WERI-Rb-1 (cell line): ENCODE results near the gene MRPL49.
A peak's percentile ranks its signal among the peaks of the same experiment; 100 is the strongest.

Experiments used
- DNase-seq: peaks from one replicate; pipeline ENCODE4 v3.0.0-alpha.2; 2020
- H3K27ac ChIP-seq: fragments of 250-450 bp; sonication (Bioruptor Pico); 2 replicates; pipeline ENCODE4 v1.5.1; 2020; ENCODE audit warnings: mild to moderate bottlenecking, moderate library complexity
- H3K27me3 ChIP-seq: fragments of 250-450 bp; sonication (Bioruptor Pico); 2 replicates; pipeline ENCODE4 v1.5.1; 2021; ENCODE audit warnings: mild to moderate bottlenecking, low read depth, moderate library complexity; ENCODE audit not compliant: insufficient read depth, severe bottlenecking
- H3K36me3 ChIP-seq: fragments of 250-450 bp; sonication (Bioruptor Pico); 2 replicates; pipeline ENCODE4 v1.5.1; 2020; ENCODE audit warnings: mild to moderate bottlenecking, moderate library complexity
- H3K4me3 ChIP-seq: 2 replicates; pipeline ENCODE4 v1.5.1; 2011; ENCODE audit warnings: low read depth, mild to moderate bottlenecking, control low read depth, low read length
- H3K9me3 ChIP-seq: fragments of 250-450 bp; sonication (Bioruptor Pico); 2 replicates; pipeline ENCODE4 v1.5.1; 2021; ENCODE audit warnings: mild to moderate bottlenecking, moderate library complexity; ENCODE audit not compliant: severe bottlenecking
- TF ChIP-seq, protein P1 (sequence below): IDR thresholded peaks from 2 replicates; pipeline ENCODE4 v1.5.1; 2011; ENCODE audit warnings: low read depth, mild to moderate bottlenecking, control low read depth, inconsistent platforms, low read length

MRPL49 gene

GRCh38 chr11:65119670-65119995, 2.5 kb upstream of the MRPL49 start:
- no peaks in the 10 kb centered on the region for H3K9me3 ChIP-seq
- H3K27ac ChIP-seq = no peak overlapping the region
- H3K36me3 ChIP-seq = peaks cover 70% of the 10 kb centered on the region
- TF ChIP-seq, protein P1, sequence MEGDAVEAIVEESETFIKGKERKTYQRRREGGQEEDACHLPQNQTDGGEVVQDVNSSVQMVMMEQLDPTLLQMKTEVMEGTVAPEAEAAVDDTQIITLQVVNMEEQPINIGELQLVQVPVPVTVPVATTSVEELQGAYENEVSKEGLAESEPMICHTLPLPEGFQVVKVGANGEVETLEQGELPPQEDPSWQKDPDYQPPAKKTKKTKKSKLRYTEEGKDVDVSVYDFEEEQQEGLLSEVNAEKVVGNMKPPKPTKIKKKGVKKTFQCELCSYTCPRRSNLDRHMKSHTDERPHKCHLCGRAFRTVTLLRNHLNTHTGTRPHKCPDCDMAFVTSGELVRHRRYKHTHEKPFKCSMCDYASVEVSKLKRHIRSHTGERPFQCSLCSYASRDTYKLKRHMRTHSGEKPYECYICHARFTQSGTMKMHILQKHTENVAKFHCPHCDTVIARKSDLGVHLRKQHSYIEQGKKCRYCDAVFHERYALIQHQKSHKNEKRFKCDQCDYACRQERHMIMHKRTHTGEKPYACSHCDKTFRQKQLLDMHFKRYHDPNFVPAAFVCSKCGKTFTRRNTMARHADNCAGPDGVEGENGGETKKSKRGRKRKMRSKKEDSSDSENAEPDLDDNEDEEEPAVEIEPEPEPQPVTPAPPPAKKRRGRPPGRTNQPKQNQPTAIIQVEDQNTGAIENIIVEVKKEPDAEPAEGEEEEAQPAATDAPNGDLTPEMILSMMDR = no peak
- H3K27me3 ChIP-seq = no peaks in the 10 kb centered on the region
- no peak for DNase-seq
- no peak overlapping the region for H3K4me3 ChIP-seq

DNA sequence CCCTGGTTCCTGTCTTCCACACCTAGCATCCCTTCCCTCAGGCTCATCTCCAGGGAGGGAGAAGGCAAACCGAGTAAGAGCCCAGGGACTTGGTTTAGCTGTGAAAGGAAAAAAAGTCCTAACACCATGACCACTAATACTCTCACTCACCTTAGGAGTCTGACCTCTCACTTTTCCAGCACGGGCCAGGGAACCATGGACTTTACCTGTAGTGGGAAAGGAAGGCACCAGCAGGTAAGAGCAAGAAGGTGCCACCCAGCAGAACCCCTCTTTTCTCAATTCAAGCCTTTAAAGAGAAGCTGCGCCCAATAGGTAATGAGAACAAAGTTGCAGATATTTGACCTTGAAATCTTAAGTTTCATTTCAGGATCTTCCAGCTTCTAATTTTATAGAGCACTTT, 1.3 kb upstream of the MRPL49 start:
- Histone ChIP-seq H3K4me3 (peak overlapping the region; percentile 81), H3K27ac (no peak overlapping the region; the same call in 1 of the 2 replicates), H3K27me3 (no peaks in the 10 kb centered on the region), H3K9me3 (no peaks in the 10 kb centered on the region), H3K36me3 (peaks cover 75% of the 10 kb centered on the region)
- no peak for DNase-seq
- TF ChIP-seq, protein P1 = no peak

GRCh38 chr11:65121447-65121864, 665 bp upstream of the MRPL49 start:
- no peak for DNase-seq
- H3K36me3 ChIP-seq = peaks cover 78% of the 10 kb centered on the region
- peak overlapping the region; percentile 79 for H3K27ac ChIP-seq
- no peaks in the 10 kb centered on the region for H3K27me3 ChIP-seq
- TF ChIP-seq, protein P1 = no peak
- H3K9me3 ChIP-seq = no peaks in the 10 kb centered on the region
- peak overlapping the region; percentile 81 for H3K4me3 ChIP-seq

DNA sequence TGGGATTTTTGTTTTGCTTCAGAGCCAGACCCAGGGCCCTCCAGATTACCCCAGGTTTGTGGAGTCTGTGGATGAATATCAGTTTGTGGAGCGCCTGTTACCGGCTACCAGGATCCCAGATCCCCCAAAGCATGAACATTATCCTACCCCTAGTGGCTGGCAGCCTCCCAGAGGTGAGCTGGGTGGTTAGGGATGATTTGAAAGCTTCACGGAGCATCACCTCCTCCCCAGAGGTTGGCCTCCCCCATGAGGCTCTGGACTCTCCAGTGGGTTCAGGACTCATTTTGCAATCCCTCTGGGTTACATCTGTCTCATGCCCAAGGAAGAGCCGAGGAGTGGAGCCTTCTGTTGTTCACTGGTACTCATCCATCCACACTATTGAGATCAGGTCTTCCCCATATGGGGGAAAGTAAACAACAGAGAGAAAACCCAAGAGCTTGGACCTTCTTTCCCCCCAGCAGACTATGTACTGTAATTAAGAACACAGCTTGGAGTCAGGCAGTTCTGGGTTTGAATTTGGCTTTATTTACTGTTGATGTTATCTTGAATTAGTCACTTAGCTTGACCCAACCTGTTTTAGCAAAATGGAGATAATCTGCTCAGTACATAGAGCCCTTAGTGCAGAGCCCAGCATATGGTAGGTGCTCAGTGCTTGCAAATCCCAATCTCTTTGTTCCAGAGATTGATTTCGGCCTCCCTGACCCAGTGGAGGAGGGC, 2.5 kb downstream of the MRPL49 start:
- DNase-seq = no peak
- no peak overlapping the region for H3K4me3 ChIP-seq
- peak overlapping the region; percentile 51 for H3K27ac ChIP-seq
- H3K27me3 ChIP-seq = no peaks in the 10 kb centered on the region
- H3K9me3 ChIP-seq = no peaks in the 10 kb centered on the region
- TF ChIP-seq, protein P1 = no peak
- H3K36me3 ChIP-seq = peaks cover 87% of the 10 kb centered on the region

- no peaks in the 10 kb centered on the region for H3K9me3 ChIP-seq
- no peak for DNase-seq
- no peak overlapping the region for H3K4me3 ChIP-seq
- TF ChIP-seq, protein P1 = no peak
- H3K36me3 ChIP-seq = peaks cover 87% of the 10 kb centered on the region
- H3K27me3 ChIP-seq = no peaks in the 10 kb centered on the region
- H3K27ac ChIP-seq = peak overlapping the region; percentile 51
Observed at GRCh38 chr11:65125197-65126056, 3.3 kb downstream of the MRPL49 start.
